NCI-H526 treated with DMSO at 0.1 percent for 48 hours (cell line): ENCODE measurements around the gene SLC25A22.

Experiments used
- DNase-seq: peaks from one replicate; lab custom pipeline; 2025; lab: John Stamatoyannopoulos, UW

Gene SLC25A22

DNA sequence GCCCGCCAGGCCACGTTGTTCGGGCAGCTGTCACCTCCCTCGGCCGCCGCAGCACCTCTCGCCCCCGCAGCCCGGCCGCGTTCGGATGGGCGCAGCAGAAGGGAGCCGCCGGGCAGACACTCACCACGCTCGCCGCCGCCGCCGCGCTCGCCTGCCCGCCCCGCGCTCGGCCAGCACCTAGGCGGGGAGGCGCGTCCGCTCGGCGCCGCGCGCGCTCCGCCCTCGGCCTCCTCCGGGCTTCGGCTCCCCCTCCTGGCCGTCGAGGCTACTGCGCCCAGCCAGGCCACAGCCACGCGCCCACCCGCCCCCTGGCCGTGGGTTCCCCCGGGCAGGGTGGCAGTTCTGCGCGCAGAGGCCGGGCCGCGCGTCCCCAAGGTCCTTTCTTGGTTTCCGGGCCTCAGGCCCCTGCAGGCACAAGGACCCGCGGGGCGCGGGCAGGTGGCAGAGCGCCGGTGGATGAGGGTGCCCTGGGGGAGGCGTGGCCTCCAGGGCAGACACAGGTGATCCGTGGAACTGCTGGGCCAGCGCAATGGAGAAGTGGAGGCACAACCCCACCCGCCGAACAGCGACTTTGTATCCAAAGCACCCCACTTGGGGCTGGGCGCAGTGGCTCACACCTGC is at the start of gene SLC25A22:
TSS of gene SLC25A22 (minus strand) at position 189 of the 621 bp plus-strand sequence. CDS start 3,275 bp downstream, outside the sequence.
- peak; percentile 55 for DNase-seq

DNA sequence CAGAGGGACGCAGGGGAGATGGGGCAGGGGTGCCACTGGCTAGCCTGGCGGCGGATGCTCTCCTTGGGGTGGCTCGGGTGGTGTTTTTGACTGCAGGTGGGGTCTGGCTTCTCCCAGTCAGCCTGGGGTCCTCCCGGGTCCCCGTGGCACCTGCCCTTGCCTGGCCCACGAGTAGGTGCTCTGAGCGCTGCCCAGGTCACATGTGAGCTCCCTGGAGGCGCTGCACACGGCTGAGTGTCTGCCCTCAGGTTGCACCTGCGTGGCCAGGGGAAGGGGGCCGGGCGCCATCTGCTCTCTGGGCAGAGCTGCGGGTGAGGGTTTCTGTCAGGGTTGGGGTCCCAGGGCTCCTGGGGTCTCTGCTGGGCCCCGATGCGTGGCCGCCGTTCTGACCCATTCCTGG is 49.8 kb upstream of the SLC25A22 start:
- DNase-seq, result no peak

DNA sequence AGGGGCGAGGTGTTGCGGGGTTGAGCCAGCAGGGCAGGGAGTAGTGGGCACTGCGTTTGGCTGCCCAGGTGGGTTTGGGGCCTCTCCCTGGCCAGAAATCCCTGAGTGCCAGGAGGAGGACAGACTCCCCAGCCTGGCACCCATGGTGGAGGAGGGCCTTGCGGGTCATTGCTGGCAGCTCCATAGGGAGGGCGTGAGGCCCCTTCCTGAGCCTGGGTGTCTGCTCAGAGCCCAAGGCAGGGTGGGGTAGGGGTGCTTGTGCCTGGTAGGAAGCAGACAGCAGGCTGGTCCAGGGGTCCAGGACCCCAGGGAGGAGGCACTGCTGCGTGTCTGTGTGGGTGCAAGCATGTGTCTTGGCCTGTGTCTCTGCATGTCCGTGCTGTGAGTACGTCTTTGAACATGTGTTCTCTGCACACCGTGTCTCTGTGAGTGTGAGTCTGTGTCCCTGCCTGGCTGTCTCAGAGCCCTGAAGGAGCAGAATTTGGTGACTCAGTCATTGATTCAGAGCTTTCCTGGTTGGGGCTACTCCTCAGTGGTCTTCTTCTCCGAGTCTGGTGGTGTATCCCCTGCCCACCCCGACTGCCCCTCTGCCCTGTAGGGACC is 48.5 kb upstream of the SLC25A22 start:
- no peak for DNase-seq

DNA sequence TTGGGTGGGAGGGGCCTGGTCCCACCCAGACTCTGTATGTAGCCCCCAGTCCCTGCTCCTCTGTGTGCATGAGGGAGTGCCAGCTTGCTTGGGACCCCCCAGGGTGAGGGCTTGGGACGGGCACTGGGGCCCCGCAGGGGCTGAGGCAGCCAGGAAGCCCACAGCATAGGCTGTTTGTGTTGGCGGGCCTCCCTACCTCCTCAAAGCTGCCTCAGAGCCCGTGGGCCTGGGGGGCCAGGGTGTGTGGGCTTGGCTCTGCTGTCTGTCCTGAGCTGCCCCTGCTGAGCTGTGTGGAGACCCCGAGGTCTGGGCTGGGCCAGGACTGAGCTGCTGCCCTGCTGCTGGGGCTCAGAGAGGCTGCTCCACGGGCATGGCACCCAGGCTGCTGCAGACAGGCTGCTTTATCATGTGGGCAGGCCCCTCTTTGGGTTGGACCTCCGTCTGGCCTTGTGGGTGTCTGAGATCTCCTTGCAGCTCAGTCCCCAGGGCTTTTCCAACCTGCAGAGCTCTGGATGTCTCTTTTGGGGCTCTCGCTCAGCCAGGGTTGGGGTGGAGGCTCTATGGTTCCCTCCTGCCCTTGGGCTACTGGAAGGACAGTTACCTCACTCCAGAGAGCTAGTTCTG is 47.9 kb upstream of the SLC25A22 start:
- DNase-seq, result no peak

DNA sequence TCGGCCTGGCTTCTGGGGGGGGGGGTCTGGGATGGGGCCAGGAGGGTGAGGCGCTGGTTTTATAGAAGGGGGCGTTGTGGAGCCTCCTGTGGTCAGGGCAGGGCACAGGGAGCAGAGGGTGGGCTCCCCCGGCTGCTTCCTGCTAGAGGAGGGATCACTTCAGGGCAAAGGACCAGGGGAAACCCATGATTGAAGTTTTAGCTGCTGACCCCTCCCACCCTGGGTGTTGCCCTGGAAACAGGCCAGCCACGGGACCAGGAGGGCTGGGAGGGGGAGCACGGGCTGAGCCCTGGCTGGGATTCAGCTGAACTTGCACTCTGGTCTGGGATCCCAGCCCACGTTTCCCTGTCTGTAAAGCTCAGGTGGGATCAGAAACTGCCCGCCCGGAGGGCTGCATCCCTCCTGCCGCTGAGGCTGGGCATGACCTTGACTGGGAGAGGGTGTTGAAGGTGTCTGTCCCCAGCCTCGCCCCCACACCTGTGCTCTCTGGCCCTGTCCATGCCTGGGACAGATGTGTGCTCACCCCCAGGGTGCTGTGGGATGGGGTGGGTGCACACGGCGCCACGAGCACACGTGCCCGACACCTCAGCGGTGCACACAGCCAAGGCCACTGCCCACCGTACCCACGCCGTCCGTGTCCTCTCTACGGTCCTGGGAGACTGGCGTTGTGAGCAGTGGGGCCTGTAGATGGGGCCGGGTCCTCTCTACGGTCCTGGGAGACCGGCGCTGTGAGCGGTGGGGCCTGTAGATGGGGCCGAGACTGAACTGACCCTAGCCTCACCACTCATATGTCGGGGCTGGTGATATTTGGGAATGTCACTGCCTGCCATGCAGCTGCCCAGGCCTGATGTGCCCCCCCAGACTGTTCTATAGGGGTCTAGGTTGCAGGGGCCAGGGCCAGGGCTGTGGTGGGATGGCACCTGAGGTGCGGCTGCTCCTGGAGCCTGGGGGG is 46.9 kb upstream of the SLC25A22 start:
- DNase-seq, result no peak

DNA sequence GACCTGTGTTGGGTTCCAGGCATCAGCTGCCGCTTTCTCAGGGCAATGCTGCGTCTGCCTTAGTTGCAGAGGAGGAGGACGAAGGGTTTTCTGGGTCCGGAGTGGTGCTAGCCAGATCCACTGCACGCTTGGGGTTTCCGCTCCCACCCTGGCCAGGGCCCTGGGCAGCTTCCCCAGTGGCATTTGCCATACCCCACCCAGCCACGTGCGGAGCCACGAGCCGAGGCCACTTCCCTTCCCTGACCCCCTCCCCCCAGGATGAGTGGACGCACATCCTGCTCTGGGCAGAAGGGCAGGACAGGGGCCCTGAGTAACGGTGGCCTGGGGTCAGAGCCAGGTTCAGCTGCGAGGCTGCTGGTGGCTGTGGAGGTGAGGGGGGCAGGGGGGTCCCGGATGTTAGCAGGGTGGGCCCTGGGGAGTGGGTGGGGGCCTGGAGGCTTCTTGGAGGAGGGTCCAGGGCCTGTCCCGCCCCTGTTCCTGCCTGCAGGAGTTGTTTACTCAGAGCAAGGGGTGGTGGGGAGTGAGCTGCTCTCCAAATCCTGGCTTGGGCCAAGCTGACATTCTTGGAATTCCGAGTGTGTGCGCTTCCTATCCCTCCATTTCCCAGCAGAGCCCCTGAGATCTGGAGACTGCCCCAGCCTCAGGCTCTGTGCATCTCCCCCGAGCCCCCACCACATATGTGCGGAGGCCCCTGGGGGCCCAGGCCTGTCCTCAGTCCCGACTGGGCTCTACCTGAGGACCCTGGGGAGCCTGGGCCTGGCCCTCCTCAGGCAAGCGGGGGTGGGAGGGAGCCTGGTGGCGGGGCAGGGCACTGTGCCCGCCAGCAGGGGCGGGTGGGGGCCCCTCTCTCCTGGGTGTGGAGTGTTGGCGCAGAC is 46.0 kb upstream of the SLC25A22 start:
- no peak for DNase-seq

DNA sequence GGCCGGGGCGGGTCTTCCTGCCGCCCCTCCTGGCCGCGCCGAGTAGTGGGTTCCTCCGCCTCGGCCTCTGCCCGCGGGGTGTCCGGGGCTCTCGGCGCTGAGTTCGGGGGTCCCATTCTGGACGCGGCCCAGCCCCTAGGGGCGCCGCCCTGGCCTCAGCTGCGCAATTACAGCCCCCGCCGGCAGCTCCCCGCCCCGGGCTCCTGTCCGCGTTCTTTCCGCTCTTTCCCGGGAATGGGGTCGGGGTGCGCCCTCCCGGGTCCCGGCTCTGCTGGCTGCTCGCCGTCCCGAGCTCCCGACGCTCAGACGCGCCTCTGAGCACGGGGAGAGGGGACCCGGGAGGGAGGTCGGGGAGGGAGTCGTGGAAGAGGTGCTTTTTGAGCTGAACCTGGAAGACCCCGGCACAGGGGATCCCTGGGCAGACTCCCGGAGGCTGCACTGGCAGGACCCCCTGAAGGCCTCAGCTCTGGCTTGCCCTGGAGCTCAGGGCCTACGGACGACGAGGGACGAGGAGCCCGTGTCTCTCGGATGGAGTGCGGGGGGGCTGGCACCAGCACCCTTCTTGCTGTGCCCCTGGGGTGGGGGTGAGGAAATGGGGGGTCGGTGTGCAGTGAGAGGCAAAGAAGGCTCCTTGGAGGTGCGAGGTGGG is 45.1 kb upstream of the SLC25A22 start:
- DNase-seq, result no peak

DNA sequence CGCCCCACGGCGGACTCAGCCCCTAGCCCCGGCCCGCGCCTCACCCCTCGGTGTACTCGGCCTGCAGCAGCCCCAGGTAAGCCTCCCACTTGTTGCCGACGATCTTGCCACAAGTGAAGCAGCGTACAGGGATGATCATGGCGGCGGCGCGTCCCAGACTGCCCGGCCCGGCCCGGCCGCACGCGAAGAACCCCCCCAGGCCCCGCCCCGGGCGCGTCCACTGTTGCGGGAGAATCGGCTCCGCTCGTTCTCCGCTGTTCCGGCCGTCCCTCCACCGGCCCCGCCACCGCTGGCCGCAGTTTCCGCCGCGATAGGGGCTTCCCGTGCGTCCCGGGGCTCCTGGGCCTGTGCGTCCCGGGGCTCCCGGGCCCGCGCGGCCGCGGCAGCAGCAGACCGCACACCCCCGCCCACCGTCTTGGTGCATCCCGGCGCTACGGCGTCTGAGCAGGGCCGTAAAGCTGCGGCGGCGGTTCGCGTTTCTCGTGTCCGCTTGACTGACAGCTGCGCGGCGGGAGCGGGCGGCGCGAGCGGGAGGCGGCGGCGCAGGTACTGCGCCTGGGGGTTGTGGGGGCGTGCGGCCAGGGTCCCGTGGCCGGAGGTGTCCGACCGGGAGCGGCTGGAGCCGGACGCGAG is 44.4 kb upstream of the SLC25A22 start, which contains the start of the genes POLR2L and TSPAN4:
TSS of gene POLR2L (minus strand) at position 160 of the 633 bp plus-strand sequence. CDS start at position 139, 21 bp downstream.
TSS of gene TSPAN4 (plus strand) at position 483 of the 633 bp plus-strand sequence. CDS start 7,453 bp downstream, outside the sequence.
- DNase-seq, result peak; percentile 74

DNA sequence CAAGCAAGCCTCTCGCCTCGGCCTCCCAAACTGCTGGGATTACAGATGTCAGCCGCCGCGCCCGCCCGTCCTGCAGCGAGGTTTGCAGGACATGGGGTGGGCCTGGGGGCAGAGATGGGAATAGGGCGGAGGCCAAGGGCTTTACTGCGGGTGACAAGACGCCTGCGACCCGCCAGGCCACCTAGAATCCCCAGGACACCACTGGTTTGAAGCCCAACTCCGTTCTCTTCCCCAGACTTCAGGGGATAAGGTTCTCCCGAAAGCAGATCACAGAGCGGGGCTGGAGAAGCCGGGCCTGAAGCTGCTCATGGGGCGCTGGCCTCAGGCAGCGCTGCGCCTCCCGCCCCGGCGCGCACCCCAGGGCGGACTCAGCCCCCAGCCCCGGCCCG is 43.9 kb upstream of the SLC25A22 start:
- DNase-seq, result no peak

DNA sequence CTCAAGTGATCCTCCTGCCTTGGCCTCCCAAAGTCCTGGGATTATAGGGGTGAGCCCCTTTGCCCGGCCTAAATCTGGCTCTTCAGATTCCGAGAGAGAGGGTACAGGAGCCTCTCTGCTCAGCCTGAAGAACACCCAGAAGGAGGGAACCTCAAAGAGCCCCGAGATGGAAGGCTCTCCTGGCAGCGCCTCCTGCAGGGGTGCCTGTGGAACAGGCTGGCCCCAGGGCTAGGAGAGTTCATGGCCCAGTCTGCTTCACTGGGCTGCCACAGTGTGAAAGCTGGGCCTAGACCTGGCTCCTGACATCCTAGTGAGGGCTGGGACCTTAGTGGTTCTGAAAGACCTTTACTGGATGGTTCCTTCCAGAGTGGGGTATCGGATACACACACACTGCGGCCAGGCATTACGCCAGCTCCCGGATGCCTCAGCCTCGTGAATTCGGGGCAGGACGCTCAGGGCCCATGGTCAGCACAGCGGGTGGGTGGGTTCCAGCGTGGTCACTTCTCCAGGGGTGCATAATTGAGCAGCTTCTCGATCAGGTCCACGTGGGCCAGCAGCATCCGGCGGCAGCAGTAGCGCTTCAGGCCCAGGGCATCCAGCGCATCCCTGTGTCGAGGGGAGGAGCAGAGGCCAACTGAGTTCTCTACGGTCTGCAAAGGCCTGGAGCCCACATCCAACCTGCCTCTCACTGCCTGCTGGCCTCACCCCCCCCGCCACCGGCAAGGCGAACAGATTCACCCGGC is 42.0 kb upstream of the SLC25A22 start:
- DNase-seq, result no peak

DNA sequence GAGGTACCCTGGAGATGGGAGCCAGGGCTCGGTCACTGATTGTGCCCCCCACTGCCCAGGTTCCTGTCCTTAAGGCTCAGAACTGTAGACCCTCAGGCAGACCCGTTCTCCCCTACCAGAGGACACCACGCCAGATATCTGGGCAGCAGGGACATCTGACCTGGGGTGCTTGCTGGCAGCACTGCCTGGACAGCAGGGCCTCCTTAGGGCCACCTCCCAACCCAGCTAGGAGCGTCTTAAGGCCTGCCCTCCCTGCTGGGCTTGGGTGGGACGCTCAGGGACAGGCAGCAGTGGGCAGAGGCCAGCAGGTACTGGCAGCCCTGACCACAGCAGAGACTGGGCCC is 41.2 kb upstream of the SLC25A22 start:
- no peak for DNase-seq

DNA sequence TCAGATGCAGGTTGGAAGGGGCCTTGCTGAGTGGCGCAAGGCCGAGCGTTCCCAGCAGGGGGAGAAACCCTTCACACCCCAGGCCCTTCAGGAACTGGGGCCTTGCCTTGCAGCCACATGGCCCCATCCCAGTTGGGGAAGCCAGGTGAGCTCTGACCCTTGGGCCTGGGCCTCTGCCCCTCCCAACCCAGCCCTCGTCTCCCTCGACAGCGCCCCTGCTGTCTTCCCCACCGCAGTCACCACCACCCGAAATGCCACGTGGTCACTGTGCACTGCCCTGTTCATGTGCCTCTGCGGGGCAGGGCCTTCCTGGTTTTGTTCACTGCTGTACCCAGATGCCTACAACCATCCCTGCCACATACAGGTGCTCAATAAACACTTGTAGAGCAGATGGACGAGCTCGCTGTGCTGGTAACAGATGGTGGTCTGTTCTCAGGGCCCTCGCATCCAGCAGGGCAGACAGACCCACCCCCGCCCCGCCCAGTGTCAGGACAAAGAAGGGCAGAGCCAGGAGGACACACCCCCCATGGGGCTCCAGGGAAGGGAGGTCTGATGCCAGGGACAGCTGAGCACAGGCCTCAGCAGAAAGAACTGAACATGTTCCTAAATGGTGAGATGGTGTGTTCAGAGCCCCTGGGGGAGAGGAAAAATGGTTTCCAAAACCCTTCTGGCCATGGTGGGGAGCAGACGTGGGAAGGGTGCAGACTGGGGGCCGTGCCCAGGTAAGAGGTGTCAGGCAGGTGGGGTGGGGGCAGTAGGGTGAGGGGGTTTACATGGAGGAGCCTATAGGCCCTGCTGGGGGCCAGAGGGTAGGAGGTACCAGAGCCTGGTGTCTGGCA is 40.6 kb upstream of the SLC25A22 start:
- no peak for DNase-seq

DNA sequence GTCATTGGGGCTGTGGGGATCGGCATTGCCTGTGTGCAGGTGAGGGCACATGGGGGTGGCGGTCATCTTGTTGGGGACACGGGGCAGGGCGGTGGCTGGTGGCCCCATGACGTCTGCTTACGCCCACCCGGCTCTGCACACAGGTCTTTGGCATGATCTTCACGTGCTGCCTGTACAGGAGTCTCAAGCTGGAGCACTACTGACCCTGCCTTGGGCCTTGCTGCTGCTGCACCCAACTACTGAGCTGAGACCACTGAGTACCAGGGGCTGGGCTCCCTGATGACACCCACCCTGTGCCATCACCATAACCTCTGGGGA is 39.9 kb upstream of the SLC25A22 start:
- no peak for DNase-seq

DNA sequence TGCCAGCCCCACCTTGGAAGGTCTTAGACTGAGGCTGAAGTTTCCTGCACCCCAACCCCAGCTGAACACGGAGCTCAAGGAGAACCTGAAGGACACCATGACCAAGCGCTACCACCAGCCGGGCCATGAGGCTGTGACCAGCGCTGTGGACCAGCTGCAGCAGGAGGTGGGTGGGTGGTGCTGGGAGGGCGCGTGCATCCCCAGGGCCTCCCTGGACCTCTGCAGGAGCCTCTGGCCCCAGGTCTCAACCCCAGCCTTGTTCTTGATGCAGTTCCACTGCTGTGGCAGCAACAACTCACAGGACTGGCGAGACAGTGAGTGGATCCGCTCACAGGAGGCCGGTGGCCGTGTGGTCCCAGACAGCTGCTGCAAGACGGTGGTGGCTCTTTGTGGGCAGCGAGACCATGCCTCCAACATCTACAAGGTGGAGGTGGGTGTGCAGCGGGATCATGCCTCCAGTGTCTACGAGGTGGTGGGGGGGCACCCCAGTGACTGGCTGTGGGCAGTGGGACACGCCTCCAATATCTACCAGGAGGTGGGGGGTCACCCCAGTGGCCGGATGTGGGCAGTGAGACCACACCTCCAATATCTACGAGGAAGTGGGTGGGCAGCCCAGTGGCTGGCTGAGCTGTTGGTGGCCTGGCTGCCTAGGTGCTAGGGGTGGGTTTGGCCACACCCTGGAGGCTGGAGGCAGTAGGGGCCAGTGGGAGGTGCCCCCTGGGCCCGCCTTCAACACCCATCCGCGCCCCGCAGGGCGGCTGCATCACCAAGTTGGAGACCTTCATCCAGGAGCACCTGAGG is 39.3 kb upstream of the SLC25A22 start:
- DNase-seq, result no peak

DNA sequence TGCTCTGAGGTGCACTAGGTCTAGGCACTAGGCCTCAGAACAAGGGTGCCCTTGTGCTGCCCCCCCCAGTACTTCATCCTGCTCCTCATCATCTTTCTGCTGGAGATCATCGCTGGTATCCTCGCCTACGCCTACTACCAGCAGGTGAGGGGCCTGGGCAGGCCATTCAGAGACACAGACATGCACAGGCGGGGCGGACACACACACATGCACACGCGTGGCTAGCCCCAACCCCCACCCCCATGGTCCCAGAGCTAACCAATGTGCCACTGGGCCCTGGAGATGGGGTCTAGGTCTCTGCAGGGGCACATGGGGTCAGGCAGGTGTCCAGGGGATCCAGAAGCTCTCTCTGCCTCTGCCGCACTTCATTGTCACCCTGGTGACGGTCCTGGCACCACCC is 38.6 kb upstream of the SLC25A22 start:
- DNase-seq, result no peak

DNA sequence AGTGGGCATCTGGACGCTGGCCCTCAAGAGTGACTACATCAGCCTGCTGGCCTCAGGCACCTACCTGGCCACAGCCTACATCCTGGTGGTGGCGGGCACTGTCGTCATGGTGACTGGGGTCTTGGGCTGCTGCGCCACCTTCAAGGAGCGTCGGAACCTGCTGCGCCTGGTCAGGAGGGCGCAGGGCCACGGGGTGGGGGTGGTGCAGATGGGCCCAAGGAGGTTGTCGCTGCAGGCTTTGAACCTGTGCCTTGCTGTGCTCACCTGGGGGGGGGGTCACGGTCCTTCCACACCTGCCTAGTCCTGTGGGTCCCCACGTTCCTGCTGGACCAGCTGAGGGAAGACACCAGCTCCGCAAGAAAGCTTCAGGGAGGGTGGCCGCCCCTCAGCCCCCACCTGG is 38.2 kb upstream of the SLC25A22 start:
- DNase-seq, result no peak

DNA sequence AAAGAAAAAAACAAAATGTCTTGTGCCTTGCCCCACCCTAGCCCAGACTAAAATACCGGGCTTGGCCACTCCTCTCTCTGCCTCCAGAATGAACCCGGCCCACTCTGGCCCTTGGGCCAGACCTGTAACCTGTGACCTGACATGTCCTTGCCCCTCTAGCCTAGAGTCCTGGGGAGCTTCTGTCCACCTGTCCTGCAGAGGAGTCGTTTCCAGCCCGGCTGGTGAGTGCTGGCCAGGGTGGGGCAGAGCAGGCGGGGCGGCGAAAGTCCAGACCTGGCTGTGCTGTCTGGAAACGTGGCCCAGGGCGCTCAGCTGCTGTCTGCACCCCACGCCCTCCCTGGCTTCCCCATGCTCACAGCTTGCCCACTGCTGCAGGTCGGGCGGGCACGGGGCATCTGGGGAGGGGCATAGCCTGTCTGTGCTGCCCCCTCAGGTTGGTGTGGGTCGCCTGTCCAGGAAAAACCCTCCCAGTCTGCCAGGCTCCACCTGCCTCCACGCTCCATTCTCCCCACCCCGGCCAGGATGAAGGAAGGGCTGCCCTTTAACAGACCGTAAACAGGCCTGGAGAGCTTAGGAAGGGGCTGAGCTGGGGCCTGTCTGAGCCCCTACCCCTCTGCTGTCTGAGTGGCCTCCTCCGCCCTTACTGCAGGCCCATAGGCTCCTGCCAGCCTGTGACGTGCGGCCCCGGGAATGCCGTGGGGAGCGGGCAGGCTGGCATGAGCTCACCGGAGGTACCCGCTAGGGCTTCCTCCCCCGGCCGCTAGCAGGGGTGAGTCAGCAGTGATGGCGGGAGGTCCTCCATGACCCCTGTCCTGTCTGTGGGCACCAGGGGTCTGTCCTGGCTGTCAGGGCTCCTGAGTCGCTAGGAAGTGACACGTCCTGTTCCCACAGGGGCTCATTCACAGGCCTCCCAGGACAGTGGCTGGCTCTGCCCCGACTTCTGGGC is 36.6 kb upstream of the SLC25A22 start:
- no peak for DNase-seq
